ENCODE data around the gene COL6A5.
"Not testable (repeated sequence)": the region's sequence is repeated elsewhere in the genome, so short reads cannot be mapped to it uniquely, and the experiment has no call there.

Gene COL6A5

DNA sequence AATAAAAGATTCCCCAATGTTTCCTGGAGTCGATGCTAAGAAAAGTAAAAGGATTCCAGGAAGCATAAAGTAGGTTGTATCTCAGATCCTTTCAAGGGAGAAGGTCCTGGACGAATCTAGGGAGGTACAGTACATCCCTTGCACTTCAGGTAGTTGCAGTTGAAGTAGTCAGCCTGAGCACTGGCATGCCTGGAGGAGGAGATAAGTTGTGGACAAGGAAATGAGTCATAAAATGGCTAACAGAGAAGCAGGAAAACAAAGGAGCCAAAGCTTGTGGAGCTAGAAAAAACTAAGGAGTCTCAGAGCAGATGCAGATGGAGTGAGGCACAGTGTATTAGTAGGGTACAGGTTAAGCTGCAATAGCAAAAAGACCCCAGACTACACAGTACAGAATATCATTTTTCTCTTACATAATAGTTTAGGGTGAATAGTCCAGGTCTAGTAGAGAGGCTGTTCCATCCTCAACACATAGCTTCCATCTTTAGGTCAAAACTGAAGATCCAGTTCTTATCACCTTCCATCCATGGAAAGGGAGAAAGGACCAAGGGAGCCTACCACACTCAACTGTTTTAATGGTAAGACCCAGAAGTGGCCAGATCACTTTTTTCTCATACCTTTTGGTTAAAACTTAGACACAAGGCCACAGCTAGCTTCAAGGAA, 41.3 kb downstream of the COL6A5 start:
- DNase-seq (ENCODE audit: insufficient read length, low spot score) (no peak), FAIRE-seq (no peak)

GRCh38 chr3:130389743-130390478, 44.4 kb downstream of the COL6A5 start:
- FAIRE-seq (no peak), DNase-seq (ENCODE audit: insufficient read length, low spot score) (no peak)

DNA sequence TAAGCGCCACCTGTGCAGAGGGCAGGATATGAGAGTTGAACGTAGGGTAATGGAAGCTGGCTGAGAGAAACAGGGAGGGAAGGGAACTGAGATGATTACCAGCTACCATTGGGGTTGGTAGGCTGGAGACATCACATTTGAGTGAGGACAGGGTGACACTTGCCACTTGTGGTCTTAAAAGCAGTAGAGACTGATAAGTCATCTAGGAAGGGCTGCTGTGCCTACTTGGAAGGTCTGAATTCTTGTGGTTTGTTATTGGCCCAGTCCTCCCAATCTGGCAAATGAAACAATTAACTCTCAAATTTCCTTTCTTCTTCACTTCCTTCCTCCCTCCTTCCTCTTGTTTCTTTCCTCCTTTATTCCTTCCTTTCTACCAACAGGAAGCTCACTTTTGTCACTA, 46.8 kb downstream of the COL6A5 start:
- FAIRE-seq (no peak), DNase-seq (ENCODE audit: insufficient read length, low spot score) (no peak)

- no peak for DNase-seq (ENCODE audit: insufficient read length, low spot score)
- FAIRE-seq, result no peak
These were observed 48.1 kb downstream of the COL6A5 start for GRCh38 chr3:130393594-130393993.

GRCh38 chr3:130395331-130395730, 49.9 kb downstream of the COL6A5 start:
- FAIRE-seq, result no peak
- no peak for DNase-seq (ENCODE audit: insufficient read length, low spot score)

- DNase-seq (ENCODE audit: insufficient read length, low spot score) (no peak), FAIRE-seq (no peak)
These were observed 50.4 kb downstream of the COL6A5 start for GRCh38 chr3:130395916-130396315.

- DNase-seq (ENCODE audit: insufficient read length, low spot score), result no peak
These were observed 58.9 kb downstream of the COL6A5 start for GRCh38 chr3:130404401-130404800.

DNA sequence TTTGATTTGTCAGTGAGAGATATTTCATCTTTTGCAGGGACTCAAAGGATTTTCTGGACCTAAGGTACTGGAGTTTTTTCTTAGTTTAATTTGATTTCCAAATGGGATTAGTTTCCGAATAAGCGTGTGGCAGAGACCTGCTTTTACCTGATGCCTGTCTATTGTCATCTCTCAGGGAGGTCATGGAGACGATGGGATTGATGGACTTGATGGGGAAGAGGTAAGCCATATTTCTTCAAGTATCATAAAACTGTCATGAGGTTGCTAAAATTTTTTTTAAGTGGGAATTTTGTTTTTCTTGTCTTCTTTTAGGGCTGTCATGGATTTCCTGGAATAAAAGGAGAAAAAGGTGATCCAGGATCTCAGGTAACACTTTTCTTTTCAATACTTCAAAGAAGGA, 60.5 kb downstream of the COL6A5 start:
- no peak for DNase-seq (ENCODE audit: insufficient read length, low spot score)
- FAIRE-seq, result no peak

More at GRCh38 chr3:130404401-130404800, 58.9 kb downstream of the COL6A5 start:
- FAIRE-seq, result no peak

DNA sequence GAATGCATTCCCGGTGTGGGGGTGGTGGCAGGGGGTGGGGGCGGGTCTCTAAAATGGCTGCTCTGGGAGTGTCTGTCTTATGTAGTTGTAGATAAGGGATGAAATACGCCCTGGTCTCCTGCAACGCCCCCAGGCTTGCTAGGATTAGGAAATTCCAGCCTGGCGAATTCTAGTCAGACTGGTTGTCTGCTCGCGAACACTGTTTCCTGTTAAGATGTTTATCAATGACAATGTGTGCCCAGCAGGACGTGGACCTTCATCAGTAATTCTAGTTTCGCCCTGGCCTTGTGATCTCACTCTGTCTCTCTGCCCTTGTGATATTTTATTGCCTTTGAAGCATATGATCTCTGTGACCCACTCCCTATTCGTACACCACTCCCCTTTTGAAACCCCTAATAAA, 62.8 kb downstream of the COL6A5 start:
- FAIRE-seq; DNase-seq (ENCODE audit: insufficient read length, low spot score): not testable (repeated sequence)

DNA sequence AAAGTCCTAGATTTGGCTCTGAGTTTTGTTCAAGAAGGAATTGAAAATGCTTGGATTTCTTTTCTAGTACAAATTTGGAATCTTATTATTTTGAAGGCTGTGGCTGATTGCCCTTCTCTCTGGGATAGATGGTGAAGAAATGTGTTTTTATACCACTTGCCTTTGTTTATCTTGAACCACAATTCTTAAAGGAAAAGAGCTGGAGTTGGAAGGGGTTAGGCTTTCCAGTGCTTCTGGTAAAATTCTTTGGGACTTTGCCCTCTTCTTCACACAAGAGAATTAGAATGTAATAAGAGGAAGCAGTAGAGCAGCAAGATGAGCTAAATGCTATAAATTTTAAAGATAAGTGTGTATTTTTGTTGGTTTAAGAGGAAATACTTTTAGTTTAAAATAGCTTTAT, 65.8 kb downstream of the COL6A5 start:
- FAIRE-seq (no peak), DNase-seq (ENCODE audit: insufficient read length, low spot score) (no peak)

DNA sequence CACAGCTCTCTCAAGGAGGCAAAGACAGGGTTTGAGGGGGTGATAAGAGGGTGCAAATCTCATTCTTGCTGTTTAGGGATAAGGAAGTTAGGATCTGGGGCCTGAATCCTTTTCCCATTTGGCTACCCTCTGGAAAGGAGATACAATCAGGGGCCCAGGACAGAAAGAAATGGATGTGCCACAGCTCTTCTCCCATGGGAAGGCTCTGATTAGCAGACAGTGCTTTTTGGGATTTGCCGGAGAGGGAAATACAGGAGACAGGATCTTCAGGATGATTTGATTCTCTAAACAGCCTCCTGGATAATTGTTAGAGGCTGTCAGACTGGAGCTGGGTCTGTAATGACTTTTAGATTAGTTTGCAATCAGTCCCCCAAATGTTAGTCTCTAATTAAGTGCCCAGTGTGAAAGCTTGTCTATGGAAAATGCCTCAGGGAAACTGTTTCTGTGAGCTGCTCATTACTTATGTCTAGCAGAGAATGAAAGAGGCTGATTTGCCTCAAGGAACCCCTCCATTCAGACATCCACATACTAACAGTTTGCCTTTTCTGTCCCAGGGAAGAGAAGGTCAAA, 67.6 kb downstream of the COL6A5 start:
- DNase-seq (ENCODE audit: insufficient read length, low spot score) (no peak), FAIRE-seq (no peak)

DNA sequence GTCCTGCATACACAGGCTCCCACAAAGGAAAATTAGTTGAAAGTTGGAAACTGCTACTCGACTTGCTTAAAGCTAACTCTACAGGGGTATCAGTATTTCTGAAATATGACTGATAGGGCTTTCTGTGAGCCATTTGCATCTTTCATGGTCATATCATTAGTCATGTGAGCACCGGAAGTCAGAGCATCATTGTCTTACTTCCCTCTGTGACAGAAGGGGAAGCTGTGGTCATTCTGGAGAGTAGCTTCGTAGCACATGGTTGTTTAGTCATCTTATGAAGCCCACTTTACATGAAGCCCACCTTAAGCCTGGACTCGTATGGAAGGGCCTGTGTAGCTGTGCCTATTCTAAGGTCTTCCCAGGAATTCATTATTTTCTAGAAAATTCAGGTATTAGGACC, 69.0 kb downstream of the COL6A5 start:
- no peak for FAIRE-seq
- no peak for DNase-seq (ENCODE audit: insufficient read length, low spot score)

DNA sequence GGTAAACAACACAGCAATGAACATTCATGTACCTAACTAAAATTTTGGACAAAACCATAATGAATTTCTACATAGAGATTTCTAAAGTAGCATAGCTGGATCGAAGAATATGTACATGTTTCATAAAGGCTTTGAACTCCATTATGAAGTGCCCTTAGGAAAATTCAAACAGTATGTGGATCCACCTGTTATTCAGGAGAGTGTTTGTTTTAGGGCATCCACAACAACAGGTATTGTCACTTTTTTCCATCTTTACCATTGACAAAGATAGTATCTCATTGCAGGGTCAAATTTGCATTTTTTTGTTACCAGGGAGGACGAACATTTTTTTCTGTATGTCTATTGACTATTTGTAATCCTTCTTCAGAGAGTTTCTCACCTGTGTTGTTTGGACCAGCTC, 75.0 kb downstream of the COL6A5 start:
- FAIRE-seq (no peak), DNase-seq (ENCODE audit: insufficient read length, low spot score) (no peak)

- FAIRE-seq (no peak), DNase-seq (ENCODE audit: insufficient read length, low spot score) (no peak)
These were observed 77.6 kb downstream of the COL6A5 start for GRCh38 chr3:130423064-130423463.

- no peak for FAIRE-seq
- no peak for DNase-seq (ENCODE audit: insufficient read length, low spot score)
These were observed 79.4 kb downstream of the COL6A5 start for GRCh38 chr3:130424837-130425236.

GRCh38 chr3:130425484-130425883, 80.0 kb downstream of the COL6A5 start:
- DNase-seq (ENCODE audit: insufficient read length, low spot score) (no peak), FAIRE-seq (no peak)

DNA sequence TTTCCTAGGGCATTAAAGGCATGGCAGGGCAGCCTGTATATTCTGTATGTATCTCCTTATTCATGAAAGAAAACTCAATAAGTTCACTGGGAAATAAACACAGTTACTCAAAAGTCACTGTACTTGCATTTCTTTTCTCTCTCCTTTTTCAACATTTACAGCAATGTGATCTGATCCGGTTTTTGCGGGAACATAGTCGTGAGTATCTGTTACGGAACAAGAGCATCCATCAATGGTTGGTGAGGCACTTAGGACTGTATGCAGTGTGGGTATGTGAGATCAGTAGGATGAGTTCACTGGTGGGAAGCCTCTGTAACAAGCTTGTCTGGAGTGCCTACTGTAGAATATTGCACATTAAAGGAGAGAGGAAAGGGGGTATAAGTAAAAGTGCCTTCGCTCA, 80.7 kb downstream of the COL6A5 start:
- FAIRE-seq, result no peak
- no peak for DNase-seq (ENCODE audit: insufficient read length, low spot score)

- FAIRE-seq (peak; percentile 49), DNase-seq (ENCODE audit: insufficient read length, low spot score) (no peak)
These were observed 83.6 kb downstream of the COL6A5 start for GRCh38 chr3:130428871-130429712.

- no peak for FAIRE-seq
- no peak for DNase-seq (ENCODE audit: insufficient read length, low spot score)
These were observed 84.2 kb downstream of the COL6A5 start for GRCh38 chr3:130429713-130430023.

DNA sequence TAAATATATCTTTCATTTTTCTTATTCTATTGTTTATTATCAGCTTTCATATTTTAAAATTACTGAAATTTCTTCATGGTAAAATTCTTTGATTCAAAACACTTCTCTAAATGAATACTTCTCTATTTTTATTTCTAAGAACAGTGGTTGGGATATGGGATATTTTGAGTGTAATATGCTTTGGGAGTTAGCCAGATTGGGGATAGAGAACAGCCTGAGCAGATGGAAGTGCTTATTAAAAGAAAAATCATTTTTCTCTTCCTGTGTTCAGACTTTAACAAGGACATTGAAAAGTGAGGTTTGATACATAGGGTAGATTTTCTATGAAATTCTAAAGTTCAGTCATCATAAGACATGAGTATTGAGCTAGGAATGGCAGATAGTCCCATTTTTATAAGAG, 84.8 kb downstream of the COL6A5 start:
- FAIRE-seq, result no peak
- DNase-seq (ENCODE audit: insufficient read length, low spot score), result no peak

DNA sequence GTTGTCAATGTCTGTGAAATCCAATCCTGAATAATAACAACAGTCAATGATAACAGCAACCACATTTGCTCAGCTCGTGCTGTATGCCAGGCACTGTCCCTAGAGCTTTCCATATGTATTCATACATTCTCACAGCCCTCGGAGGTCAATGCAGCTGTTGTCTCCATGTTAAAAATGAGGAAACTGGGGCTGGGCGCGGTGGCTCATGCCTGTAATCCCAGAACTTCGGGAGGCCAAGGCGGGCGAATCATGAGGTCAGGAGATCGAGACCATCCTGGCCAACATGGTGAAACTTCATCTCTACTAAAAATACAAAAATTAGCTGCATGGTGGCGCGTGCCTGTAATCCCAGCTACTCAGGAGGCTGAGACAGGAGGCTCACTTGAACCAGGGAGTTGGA, 86.6 kb downstream of the COL6A5 start:
- DNase-seq (ENCODE audit: insufficient read length, low spot score); FAIRE-seq: not testable (repeated sequence)

Measured in GM19239 (cell line).